ENCODE results near the gene MRPS5. TPM values are rescaled to one million over a fixed set of nuclear protein-coding genes. Genes with fewer than 3 reads are reported as not detected.
"Not testable (repeated sequence)": the region's sequence is repeated elsewhere in the genome, so short reads cannot be mapped to it uniquely, and the experiment has no call there.

Gene MRPS5
- total RNA-seq, 1 donor from 2014 or later: 48.2 TPM

- DNase-seq (ENCODE audit: low read depth in 2 of 2): no peak
These were observed 73.7 kb downstream of the MRPS5 start for GRCh38 chr2:95047629-95048510.

GRCh38 chr2:95046371-95047112 is 75.1 kb downstream of the MRPS5 start:
- no peak for DNase-seq (ENCODE audit: low read depth in 2 of 2)

GRCh38 chr2:95044601-95045000 is 77.0 kb downstream of the MRPS5 start:
- DNase-seq (ENCODE audit: low read depth in 2 of 2): no peak

GRCh38 chr2:95043300-95044093 is 78.1 kb downstream of the MRPS5 start:
- DNase-seq (ENCODE audit: low read depth in 2 of 2): peak in 1 of 2 donors; percentile 6

- no peak for DNase-seq (ENCODE audit: low read depth in 2 of 2)
These were observed 78.9 kb downstream of the MRPS5 start for GRCh38 chr2:95042472-95043271.

- DNase-seq (ENCODE audit: low read depth in 2 of 2): no peak
These were observed 79.7 kb downstream of the MRPS5 start for GRCh38 chr2:95041824-95042442.

- DNase-seq (ENCODE audit: low read depth in 2 of 2): no peak
These were observed 80.4 kb downstream of the MRPS5 start for GRCh38 chr2:95041060-95041823.

GRCh38 chr2:95040426-95040825 is 81.2 kb downstream of the MRPS5 start:
- DNase-seq (ENCODE audit: low read depth in 2 of 2): no peak

- no peak for DNase-seq (ENCODE audit: low read depth in 2 of 2)
These were observed 81.6 kb downstream of the MRPS5 start for GRCh38 chr2:95039978-95040377.

GRCh38 chr2:95039363-95039762 is 82.2 kb downstream of the MRPS5 start:
- no peak for DNase-seq (ENCODE audit: low read depth in 2 of 2)

- no peak for DNase-seq (ENCODE audit: low read depth in 2 of 2)
These were observed 82.8 kb downstream of the MRPS5 start for GRCh38 chr2:95038635-95039298.

- not testable (repeated sequence) for DNase-seq (ENCODE audit: low read depth in 2 of 2)
These were observed 83.6 kb downstream of the MRPS5 start for GRCh38 chr2:95037841-95038585.

- no peak for DNase-seq (ENCODE audit: low read depth in 2 of 2)
These were observed 84.2 kb downstream of the MRPS5 start for GRCh38 chr2:95037384-95037839.

GRCh38 chr2:95036596-95037383 is 84.8 kb downstream of the MRPS5 start:
- no peak for DNase-seq (ENCODE audit: low read depth in 2 of 2)
